HFFc6 (cell line): ENCODE measurements around the gene SDR39U1. TPM values are rescaled to one million over a fixed set of nuclear protein-coding genes. Genes with fewer than 3 reads are reported as not detected.

Source experiments
- DNase-seq: peaks from one replicate; pipeline ENCODE4 v3.0.0-alpha.2; 2018
- H3K27ac Mint-ChIP-seq: 2 replicates; pipeline ENCODE4 v1.8.0; 2020; ENCODE audit warnings: mild to moderate bottlenecking, mixed read lengths
- H3K27me3 Mint-ChIP-seq: 2 replicates; pipeline ENCODE4 v1.8.0; 2021; ENCODE audit warnings: mild to moderate bottlenecking, moderate library complexity, mixed read lengths; ENCODE audit not compliant: insufficient read depth
- H3K36me3 Mint-ChIP-seq: 2 replicates; pipeline ENCODE4 v1.8.0; 2021; ENCODE audit warnings: low read depth, mixed read lengths
- H3K4me1 Mint-ChIP-seq: 2 replicates; pipeline ENCODE4 v1.8.0; 2020; ENCODE audit warnings: low read depth, mixed read lengths
- H3K4me3 Mint-ChIP-seq: 2 replicates; pipeline ENCODE4 v1.8.0; 2020; ENCODE audit warnings: mild to moderate bottlenecking, moderate library complexity, mixed read lengths
- H3K9me3 Mint-ChIP-seq: 2 replicates; pipeline ENCODE4 v1.8.0; 2020; ENCODE audit warnings: mild to moderate bottlenecking, mixed read lengths
- total RNA-seq, 6 experiments: library from RNA; stranded (reverse); fragmentation: NEBNext Ultra II Directional; extraction: Animal tissue kit (Norgen Biotek cat#: 25700); gene quantifications; 2 replicates in 1 of 6; 3 replicates in 5 of 6; pipeline ENCODE4 v1.2.3, GENCODE V29; 2021
- TF ChIP-seq, protein P1 (sequence below): fragments of 200-600 bp; sonication (generic); IDR thresholded peaks from 2 replicates; pipeline ENCODE4 v1.5.0; 2021; ENCODE audit warnings: antibody characterized with exemption, mild to moderate bottlenecking

Gene SDR39U1
- total RNA-seq, 6 experiments from 2014 or later: 29.6 to 35.7 (median 31.6) TPM

DNA sequence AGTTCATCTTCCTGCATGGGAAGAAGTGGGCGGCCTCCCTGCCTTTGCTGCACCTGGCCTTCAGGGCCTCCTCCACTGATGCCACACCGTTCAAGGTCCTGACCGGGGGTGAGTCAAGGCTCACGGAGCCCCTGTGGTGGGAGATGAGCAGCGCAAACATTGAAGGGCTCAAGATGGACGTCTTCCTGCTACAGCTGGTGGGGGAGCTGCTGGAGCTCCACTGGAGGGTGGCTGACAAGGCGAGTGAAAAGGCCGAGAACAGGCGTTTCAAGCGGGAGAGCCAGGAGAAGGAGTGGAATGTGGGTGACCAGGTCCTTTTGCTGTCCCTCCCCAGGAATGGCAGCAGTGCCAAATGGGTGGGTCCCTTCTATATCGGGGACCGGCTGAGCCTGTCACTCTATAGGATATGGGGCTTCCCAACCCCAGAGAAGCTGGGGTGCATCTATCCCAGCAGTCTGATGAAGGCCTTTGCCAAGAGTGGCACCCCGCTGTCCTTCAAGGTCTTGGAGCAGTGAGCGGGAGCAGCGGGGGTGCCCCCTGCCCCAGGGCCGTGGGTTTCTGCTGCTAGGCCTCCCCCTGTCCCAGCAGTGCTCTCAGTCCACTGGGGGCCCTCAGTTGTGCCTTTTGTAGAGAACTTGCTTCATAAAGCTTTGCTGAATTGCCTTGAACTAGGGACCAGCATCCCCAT, 25.5 kb downstream of the SDR39U1 start:
- TF ChIP-seq, protein P1, sequence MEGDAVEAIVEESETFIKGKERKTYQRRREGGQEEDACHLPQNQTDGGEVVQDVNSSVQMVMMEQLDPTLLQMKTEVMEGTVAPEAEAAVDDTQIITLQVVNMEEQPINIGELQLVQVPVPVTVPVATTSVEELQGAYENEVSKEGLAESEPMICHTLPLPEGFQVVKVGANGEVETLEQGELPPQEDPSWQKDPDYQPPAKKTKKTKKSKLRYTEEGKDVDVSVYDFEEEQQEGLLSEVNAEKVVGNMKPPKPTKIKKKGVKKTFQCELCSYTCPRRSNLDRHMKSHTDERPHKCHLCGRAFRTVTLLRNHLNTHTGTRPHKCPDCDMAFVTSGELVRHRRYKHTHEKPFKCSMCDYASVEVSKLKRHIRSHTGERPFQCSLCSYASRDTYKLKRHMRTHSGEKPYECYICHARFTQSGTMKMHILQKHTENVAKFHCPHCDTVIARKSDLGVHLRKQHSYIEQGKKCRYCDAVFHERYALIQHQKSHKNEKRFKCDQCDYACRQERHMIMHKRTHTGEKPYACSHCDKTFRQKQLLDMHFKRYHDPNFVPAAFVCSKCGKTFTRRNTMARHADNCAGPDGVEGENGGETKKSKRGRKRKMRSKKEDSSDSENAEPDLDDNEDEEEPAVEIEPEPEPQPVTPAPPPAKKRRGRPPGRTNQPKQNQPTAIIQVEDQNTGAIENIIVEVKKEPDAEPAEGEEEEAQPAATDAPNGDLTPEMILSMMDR: no peak
- H3K9me3 Mint-ChIP-seq: no peaks in the 10 kb centered on the region
- H3K4me1 Mint-ChIP-seq: no peaks in the 10 kb centered on the region
- peaks cover 8% of the 10 kb centered on the region for H3K27me3 Mint-ChIP-seq
- H3K4me3 Mint-ChIP-seq: no peak overlapping the region
- H3K27ac Mint-ChIP-seq: no peak overlapping the region
- DNase-seq: no peak
- H3K36me3 Mint-ChIP-seq: no peaks in the 10 kb centered on the region

DNA sequence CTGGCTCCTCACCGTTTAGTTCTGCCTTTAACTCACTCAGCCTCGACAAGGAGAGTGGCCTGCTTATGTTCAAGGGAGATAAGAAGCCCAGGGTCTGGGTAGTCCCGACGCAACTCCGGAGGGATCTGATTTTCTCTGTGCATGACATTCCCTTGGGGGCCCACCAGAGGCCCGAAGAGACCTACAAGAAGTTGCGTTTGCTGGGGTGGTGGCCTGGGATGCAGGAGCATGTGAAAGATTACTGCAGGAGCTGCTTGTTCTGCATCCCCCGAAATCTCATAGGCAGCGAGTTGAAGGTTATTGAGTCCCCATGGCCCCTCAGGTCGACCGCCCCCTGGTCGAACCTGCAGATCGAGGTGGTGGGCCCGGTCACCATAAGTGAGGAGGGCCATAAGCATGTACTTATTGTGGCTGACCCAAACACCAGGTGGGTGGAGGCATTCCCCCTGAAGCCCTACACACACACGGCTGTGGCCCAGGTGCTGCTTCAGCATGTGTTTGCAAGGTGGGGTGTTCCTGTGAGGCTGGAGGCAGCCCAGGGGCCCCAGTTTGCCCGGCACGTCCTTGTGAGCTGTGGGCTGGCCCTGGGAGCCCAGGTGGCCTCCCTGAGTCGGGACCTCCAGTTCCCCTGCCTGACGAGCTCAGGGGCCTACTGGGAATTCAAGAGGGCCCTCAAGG, 26.2 kb downstream of the SDR39U1 start:
- H3K4me1 Mint-ChIP-seq: no peaks in the 10 kb centered on the region
- no peak overlapping the region for H3K4me3 Mint-ChIP-seq
- H3K27ac Mint-ChIP-seq: no peak overlapping the region
- no peaks in the 10 kb centered on the region for H3K36me3 Mint-ChIP-seq
- TF ChIP-seq, protein P1: no peak
- DNase-seq: no peak
- H3K27me3 Mint-ChIP-seq: peaks cover 8% of the 10 kb centered on the region
- H3K9me3 Mint-ChIP-seq: no peaks in the 10 kb centered on the region

DNA sequence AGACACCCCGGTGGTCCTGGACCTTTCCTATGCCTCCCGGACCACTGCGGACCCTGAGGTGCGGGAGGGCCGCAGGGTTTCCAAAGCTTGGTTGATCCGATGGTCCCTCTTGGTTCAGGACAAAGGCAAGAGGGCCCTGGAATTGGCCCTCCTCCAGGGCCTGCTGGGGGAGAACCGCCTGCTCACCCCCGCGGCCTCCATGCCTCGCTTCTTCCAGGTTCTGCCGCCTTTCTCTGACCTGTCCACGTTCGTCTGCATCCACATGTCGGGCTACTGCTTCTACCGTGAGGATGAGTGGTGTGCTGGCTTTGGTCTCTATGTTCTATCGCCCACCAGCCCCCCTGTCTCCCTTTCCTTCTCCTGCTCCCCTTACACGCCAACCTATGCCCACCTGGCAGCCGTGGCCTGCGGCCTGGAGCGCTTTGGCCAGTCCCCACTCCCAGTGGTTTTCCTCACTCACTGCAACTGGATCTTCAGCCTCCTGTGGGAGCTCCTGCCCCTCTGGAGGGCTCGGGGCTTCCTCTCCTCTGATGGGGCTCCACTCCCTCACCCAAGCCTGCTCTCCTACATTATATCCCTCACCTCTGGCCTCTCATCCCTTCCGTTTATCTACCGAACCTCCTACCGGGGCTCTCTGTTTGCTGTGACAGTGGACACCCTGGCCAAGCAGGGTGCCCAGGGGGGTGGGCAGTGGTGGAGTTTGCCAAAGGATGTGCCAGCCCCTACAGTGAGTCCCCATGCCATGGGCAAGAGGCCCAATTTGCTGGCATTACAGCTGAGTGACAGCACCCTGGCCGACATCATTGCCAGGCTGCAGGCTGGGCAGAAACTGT, 26.9 kb downstream of the SDR39U1 start:
- TF ChIP-seq, protein P1: no peak
- Mint-ChIP-seq H3K4me3 (no peak overlapping the region), H3K9me3 (no peaks in the 10 kb centered on the region), H3K36me3 (no peaks in the 10 kb centered on the region), H3K4me1 (no peaks in the 10 kb centered on the region), H3K27ac (no peak overlapping the region), H3K27me3 (peaks cover 10% of the 10 kb centered on the region)
- no peak for DNase-seq

DNA sequence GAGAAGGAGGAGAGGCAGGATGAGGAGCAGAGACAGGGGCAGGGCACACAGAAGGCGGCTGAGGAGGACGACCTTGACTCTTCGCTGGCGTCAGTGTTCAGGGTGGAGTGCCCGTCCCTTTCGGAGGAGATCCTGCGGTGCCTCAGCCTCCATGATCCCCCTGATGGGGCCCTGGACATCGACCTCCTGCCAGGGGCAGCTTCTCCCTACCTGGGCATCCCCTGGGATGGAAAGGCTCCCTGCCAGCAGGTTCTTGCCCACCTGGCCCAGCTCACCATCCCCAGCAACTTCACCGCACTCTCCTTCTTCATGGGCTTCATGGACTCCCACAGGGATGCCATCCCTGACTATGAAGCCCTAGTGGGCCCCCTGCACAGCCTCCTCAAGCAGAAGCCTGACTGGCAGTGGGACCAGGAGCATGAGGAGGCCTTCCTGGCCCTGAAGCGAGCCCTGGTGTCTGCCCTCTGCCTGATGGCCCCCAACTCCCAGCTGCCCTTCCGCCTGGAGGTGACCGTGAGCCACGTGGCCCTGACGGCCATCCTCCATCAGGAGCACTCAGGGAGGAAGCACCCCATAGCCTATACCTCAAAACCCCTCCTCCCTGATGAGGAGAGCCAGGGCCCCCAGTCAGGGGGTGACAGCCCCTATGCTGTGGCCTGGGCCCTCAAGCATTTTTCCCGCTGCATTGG, 27.7 kb downstream of the SDR39U1 start:
- H3K27ac Mint-ChIP-seq: no peak overlapping the region
- DNase-seq: no peak
- no peaks in the 10 kb centered on the region for H3K4me1 Mint-ChIP-seq
- H3K4me3 Mint-ChIP-seq: no peak overlapping the region
- TF ChIP-seq, protein P1: no peak
- no peaks in the 10 kb centered on the region for H3K9me3 Mint-ChIP-seq
- no peaks in the 10 kb centered on the region for H3K36me3 Mint-ChIP-seq
- peaks cover 14% of the 10 kb centered on the region for H3K27me3 Mint-ChIP-seq

DNA sequence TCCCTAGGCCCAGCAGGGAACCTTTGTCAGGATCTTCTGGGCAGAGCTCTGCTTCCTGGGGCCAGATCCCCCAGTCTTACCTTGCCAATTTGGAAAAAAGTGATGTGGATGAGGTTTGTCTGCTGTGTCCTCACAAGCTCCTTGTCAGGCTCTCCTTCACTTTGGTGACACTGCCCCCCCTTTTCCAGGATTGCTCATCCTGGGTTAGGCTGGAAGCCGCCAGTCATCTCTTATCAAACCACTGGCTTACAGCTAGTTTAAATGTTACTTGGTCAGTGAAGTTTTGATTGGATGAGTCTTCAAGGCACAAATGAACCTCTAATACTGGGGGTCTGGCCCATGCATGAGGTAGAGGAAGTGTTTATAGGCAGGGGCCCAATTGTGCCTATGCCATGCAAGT, 28.5 kb downstream of the SDR39U1 start:
- no peak for DNase-seq
- Mint-ChIP-seq H3K9me3 (no peaks in the 10 kb centered on the region), H3K36me3 (no peaks in the 10 kb centered on the region), H3K4me1 (no peaks in the 10 kb centered on the region), H3K27ac (no peak overlapping the region), H3K4me3 (no peak overlapping the region), H3K27me3 (peaks cover 13% of the 10 kb centered on the region)
- TF ChIP-seq, protein P1: no peak
